Immature natural killer cell (primary cell): ENCODE data around the gene CHD9NB. TPM values are rescaled to one million over a fixed set of nuclear protein-coding genes. Genes with fewer than 3 reads are reported as not detected.
A peak's percentile ranks its signal among the peaks of the same experiment; 100 is the strongest.

Experiments used
- DNase-seq, 3 donors: peaks; one replicate each; pipeline ENCODE4 v3.0.0; 2022; ENCODE audit warnings: mixed read lengths in 1 of 3
- H3K27ac Mint-ChIP-seq, 6 donors: one replicate each; pipeline ENCODE4 v1.8.0; 2020; ENCODE audit warnings: mixed read lengths in 6 of 6, mild to moderate bottlenecking in 5 of 6, inconsistent platforms in 4 of 6, moderate library complexity in 3 of 6
- H3K27me3 Mint-ChIP-seq, 3 donors: one replicate each; pipeline ENCODE4 v1.8.0; 2020 to 2021; ENCODE audit warnings: low read depth in 3 of 3, mild to moderate bottlenecking in 3 of 3, mixed read lengths in 3 of 3, moderate library complexity in 3 of 3, inconsistent platforms in 1 of 3
- H3K36me3 Mint-ChIP-seq, 3 donors: one replicate each; pipeline ENCODE4 v1.8.0; 2020; ENCODE audit warnings: mixed read lengths in 3 of 3, inconsistent platforms in 2 of 3, mild to moderate bottlenecking in 2 of 3
- H3K4me1 Mint-ChIP-seq, 2 donors: one replicate each; pipeline ENCODE4 v1.8.0; 2020; ENCODE audit warnings: inconsistent platforms in 2 of 2, mild to moderate bottlenecking in 2 of 2, mixed read lengths in 2 of 2, moderate library complexity in 1 of 2
- H3K4me3 Mint-ChIP-seq, 5 donors: one replicate each; pipeline ENCODE4 v1.8.0; 2020; ENCODE audit warnings: mild to moderate bottlenecking in 5 of 5, mixed read lengths in 5 of 5, inconsistent platforms in 3 of 5, moderate library complexity in 3 of 5
- H3K9me3 Mint-ChIP-seq, 6 donors: one replicate each; pipeline ENCODE4 v1.8.0; 2020; ENCODE audit warnings: mild to moderate bottlenecking in 6 of 6, mixed read lengths in 6 of 6, inconsistent platforms in 4 of 6, moderate library complexity in 3 of 6
- polyA plus RNA-seq, 3 donors: library from polyadenylated mRNA; unstranded; fragments of 300-500 nt; fragmentation: Illumina TruSeq; gene quantifications; one replicate each; pipeline ENCODE4 v1.2.3, GENCODE V29; 2021

The CHD9NB gene
- polyA plus RNA-seq, 3 donors from 2014 or later, result not detected

- peak overlapping the region; percentile 77 to 91 (median 84) for H3K27ac Mint-ChIP-seq
These were observed 38.1 kb upstream of the CHD9NB start for GRCh38 chr16:53090591-53091411.

GRCh38 chr16:53090286-53090590, 37.5 kb upstream of the CHD9NB start:
- DNase-seq, result no peak
- H3K27me3 Mint-ChIP-seq, result peaks cover 0 to 4% (median 2%) of the 10 kb centered on the region in 3 donors
- peak overlapping the region; percentile 79 to 90 (median 82) for H3K4me3 Mint-ChIP-seq
- no peaks in the 10 kb centered on the region for H3K9me3 Mint-ChIP-seq
- H3K36me3 Mint-ChIP-seq, result peaks cover 0 to 5% (median 3%) of the 10 kb centered on the region in 3 donors
- H3K4me1 Mint-ChIP-seq, result peaks cover 55 to 58% of the 10 kb centered on the region in 2 donors
- peak overlapping the region; percentile 77 to 91 (median 84) for H3K27ac Mint-ChIP-seq

More at GRCh38 chr16:53090591-53091411, 38.1 kb upstream of the CHD9NB start:
- Mint-ChIP-seq H3K27me3 (peaks cover 0 to 2% (median 2%) of the 10 kb centered on the region in 3 donors), H3K9me3 (no peaks in the 10 kb centered on the region), H3K4me3 (peak overlapping the region; percentile 79 to 90 (median 82)), H3K36me3 (peaks cover 0 to 3% (median 1%) of the 10 kb centered on the region in 3 donors), H3K4me1 (peaks cover 55 to 62% of the 10 kb centered on the region in 2 donors)
- peak; percentile 32 to 48 (median 45) for DNase-seq

GRCh38 chr16:53089434-53090285, 37.0 kb upstream of the CHD9NB start:
- DNase-seq, result no peak
- peak overlapping the region in 5 of 6 donors; percentile 42 to 88 (median 79) for H3K27ac Mint-ChIP-seq
- H3K4me1 Mint-ChIP-seq, result peaks cover 50 to 53% of the 10 kb centered on the region in 2 donors
- peak overlapping the region; percentile 79 to 90 (median 82) for H3K4me3 Mint-ChIP-seq
- H3K27me3 Mint-ChIP-seq, result peaks cover 0 to 4% (median 2%) of the 10 kb centered on the region in 3 donors
- no peaks in the 10 kb centered on the region for H3K9me3 Mint-ChIP-seq
- H3K36me3 Mint-ChIP-seq, result peaks cover 0 to 5% (median 3%) of the 10 kb centered on the region in 3 donors

GRCh38 chr16:53087101-53087500, 34.4 kb upstream of the CHD9NB start:
- no peak for DNase-seq
- Mint-ChIP-seq H3K27me3 (peaks cover 0 to 2% (median 2%) of the 10 kb centered on the region in 3 donors), H3K4me1 (peaks cover 35 to 41% of the 10 kb centered on the region in 2 donors), H3K36me3 (peaks cover 0 to 16% (median 14%) of the 10 kb centered on the region in 3 donors), H3K4me3 (no peak overlapping the region), H3K9me3 (no peaks in the 10 kb centered on the region), H3K27ac (no peak overlapping the region)

- Mint-ChIP-seq H3K27ac (no peak overlapping the region), H3K36me3 (peaks cover 0 to 17% (median 14%) of the 10 kb centered on the region in 3 donors), H3K4me1 (peaks cover 24 to 30% of the 10 kb centered on the region in 2 donors), H3K9me3 (no peaks in the 10 kb centered on the region), H3K27me3 (peaks cover 0 to 2% (median 2%) of the 10 kb centered on the region in 3 donors), H3K4me3 (no peak overlapping the region)
- no peak for DNase-seq
These were observed 33.3 kb upstream of the CHD9NB start for GRCh38 chr16:53085931-53086421.

GRCh38 chr16:53085369-53085843, 32.7 kb upstream of the CHD9NB start:
- Mint-ChIP-seq H3K9me3 (no peaks in the 10 kb centered on the region), H3K4me3 (no peak overlapping the region), H3K4me1 (peaks cover 18 to 24% of the 10 kb centered on the region in 2 donors), H3K36me3 (peaks cover 0 to 20% (median 14%) of the 10 kb centered on the region in 3 donors), H3K27me3 (peaks cover 0 to 2% (median 0%) of the 10 kb centered on the region in 3 donors), H3K27ac (peak overlapping the region in 1 of 6 donors; percentile 53)
- DNase-seq, result no peak

GRCh38 chr16:53084746-53085334, 32.1 kb upstream of the CHD9NB start:
- no peak for DNase-seq
- peaks cover 0 to 20% (median 14%) of the 10 kb centered on the region in 3 donors for H3K36me3 Mint-ChIP-seq
- no peak overlapping the region for H3K27ac Mint-ChIP-seq
- H3K4me1 Mint-ChIP-seq, result peaks cover 12 to 19% of the 10 kb centered on the region in 2 donors
- H3K4me3 Mint-ChIP-seq, result no peak overlapping the region
- H3K9me3 Mint-ChIP-seq, result no peaks in the 10 kb centered on the region
- H3K27me3 Mint-ChIP-seq, result peaks cover 0 to 2% (median 0%) of the 10 kb centered on the region in 3 donors

- Mint-ChIP-seq H3K9me3 (no peaks in the 10 kb centered on the region), H3K36me3 (peaks cover 0 to 20% (median 14%) of the 10 kb centered on the region in 3 donors), H3K27ac (peak overlapping the region in 2 of 6 donors; percentile 40), H3K4me1 (peaks cover 5 to 12% of the 10 kb centered on the region in 2 donors), H3K27me3 (peaks cover 0 to 2% (median 0%) of the 10 kb centered on the region in 3 donors), H3K4me3 (no peak overlapping the region)
- DNase-seq, result no peak
These were observed 31.4 kb upstream of the CHD9NB start for GRCh38 chr16:53084141-53084541.

- peaks cover 5 to 23% (median 14%) of the 10 kb centered on the region in 3 donors for H3K36me3 Mint-ChIP-seq
- H3K4me1 Mint-ChIP-seq, result peaks cover 4 to 19% of the 10 kb centered on the region in 2 donors
- H3K9me3 Mint-ChIP-seq, result no peaks in the 10 kb centered on the region
- DNase-seq, result no peak
- H3K4me3 Mint-ChIP-seq, result no peak overlapping the region
- H3K27ac Mint-ChIP-seq, result peak overlapping the region in 1 of 6 donors; percentile 41
- H3K27me3 Mint-ChIP-seq, result peaks cover 0 to 2% (median 0%) of the 10 kb centered on the region in 3 donors
These were observed 30.4 kb upstream of the CHD9NB start for GRCh38 chr16:53083119-53083518.

- H3K27me3 Mint-ChIP-seq, result peaks cover 0 to 2% (median 0%) of the 10 kb centered on the region in 3 donors
- no peaks in the 10 kb centered on the region for H3K9me3 Mint-ChIP-seq
- H3K4me1 Mint-ChIP-seq, result peaks cover 4 to 20% of the 10 kb centered on the region in 2 donors
- H3K27ac Mint-ChIP-seq, result peak overlapping the region in 2 of 6 donors; percentile 41 to 76
- DNase-seq, result no peak
- peaks cover 6 to 24% (median 14%) of the 10 kb centered on the region in 3 donors for H3K36me3 Mint-ChIP-seq
- H3K4me3 Mint-ChIP-seq, result no peak overlapping the region
These were observed 29.8 kb upstream of the CHD9NB start for GRCh38 chr16:53082509-53082908.

- no peak overlapping the region for H3K27ac Mint-ChIP-seq
- H3K9me3 Mint-ChIP-seq, result no peaks in the 10 kb centered on the region
- DNase-seq, result no peak
- H3K4me3 Mint-ChIP-seq, result no peak overlapping the region
- H3K4me1 Mint-ChIP-seq, result peaks cover 4 to 20% of the 10 kb centered on the region in 2 donors
- peaks cover 6 to 22% (median 14%) of the 10 kb centered on the region in 3 donors for H3K36me3 Mint-ChIP-seq
- peaks cover 0 to 2% (median 0%) of the 10 kb centered on the region in 3 donors for H3K27me3 Mint-ChIP-seq
These were observed 29.1 kb upstream of the CHD9NB start for GRCh38 chr16:53081686-53082407.

GRCh38 chr16:53081032-53081424, 28.3 kb upstream of the CHD9NB start:
- peaks cover 6 to 22% (median 14%) of the 10 kb centered on the region in 3 donors for H3K36me3 Mint-ChIP-seq
- no peak for DNase-seq
- peaks cover 4 to 20% of the 10 kb centered on the region in 2 donors for H3K4me1 Mint-ChIP-seq
- H3K27me3 Mint-ChIP-seq, result peaks cover 0 to 2% (median 0%) of the 10 kb centered on the region in 3 donors
- no peaks in the 10 kb centered on the region for H3K9me3 Mint-ChIP-seq
- no peak overlapping the region for H3K4me3 Mint-ChIP-seq
- H3K27ac Mint-ChIP-seq, result peak overlapping the region in 1 of 6 donors; percentile 17
